ENCODE results near the gene CLEC10A.
"Not testable (repeated sequence)": the region's sequence is repeated elsewhere in the genome, so short reads cannot be mapped to it uniquely, and the experiment has no call there.

DNA sequence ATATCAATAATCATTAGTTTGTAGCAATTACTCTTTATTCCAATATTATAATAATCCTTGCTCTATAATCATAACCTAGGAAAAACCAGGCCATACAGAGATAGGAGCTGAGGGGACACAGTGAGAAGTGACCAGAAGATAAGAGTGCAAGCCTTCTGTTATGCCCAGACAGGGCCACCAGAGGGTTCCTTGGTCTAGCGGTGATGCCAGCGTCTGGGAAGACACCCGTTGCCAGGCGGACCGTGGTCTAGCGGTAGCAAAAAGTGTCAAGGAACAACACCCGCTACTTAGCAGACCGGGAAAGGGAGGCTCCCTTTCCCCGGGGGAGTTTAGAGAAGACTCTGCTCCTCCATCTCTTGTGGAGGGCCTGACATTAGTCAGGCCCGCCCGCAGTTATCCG is 46.3 kb upstream of the CLEC10A start:
- TF ChIP-seq ESRRA (IDR thresholded peaks at IDR 0.05; ENCODE audit: low read length); POLR2AphosphoS2 (IDR thresholded peaks at IDR 0.05; ENCODE audit: low read depth, low read length); RCOR1 (conservative IDR thresholded peaks at IDR 0.05; ENCODE audit: low read depth, low read length); EGR1 (IDR thresholded peaks at IDR 0.05; ENCODE audit: borderline replicate concordance in 1 of 2, low read depth in 2 of 2, low read length in 2 of 2); ZSCAN29 (IDR thresholded peaks at IDR 0.05); SIX5 (IDR thresholded peaks at IDR 0.05; ENCODE audit: low read depth, low read length, severe bottlenecking); EZH2 (IDR thresholded peaks at IDR 0.05; ENCODE audit: borderline replicate concordance, control insufficient read depth, low read depth, low read length); TAF1 (IDR thresholded peaks at IDR 0.05; ENCODE audit: borderline replicate concordance, low read depth, low read length); BHLHE40 (IDR thresholded peaks at IDR 0.05; ENCODE audit: borderline replicate concordance in 1 of 2, low read depth in 2 of 2, low read length in 1 of 2); MXI1 (IDR thresholded peaks at IDR 0.05; ENCODE audit: low read depth, low read length): not testable (repeated sequence)
- TF ChIP-seq, protein P1, sequence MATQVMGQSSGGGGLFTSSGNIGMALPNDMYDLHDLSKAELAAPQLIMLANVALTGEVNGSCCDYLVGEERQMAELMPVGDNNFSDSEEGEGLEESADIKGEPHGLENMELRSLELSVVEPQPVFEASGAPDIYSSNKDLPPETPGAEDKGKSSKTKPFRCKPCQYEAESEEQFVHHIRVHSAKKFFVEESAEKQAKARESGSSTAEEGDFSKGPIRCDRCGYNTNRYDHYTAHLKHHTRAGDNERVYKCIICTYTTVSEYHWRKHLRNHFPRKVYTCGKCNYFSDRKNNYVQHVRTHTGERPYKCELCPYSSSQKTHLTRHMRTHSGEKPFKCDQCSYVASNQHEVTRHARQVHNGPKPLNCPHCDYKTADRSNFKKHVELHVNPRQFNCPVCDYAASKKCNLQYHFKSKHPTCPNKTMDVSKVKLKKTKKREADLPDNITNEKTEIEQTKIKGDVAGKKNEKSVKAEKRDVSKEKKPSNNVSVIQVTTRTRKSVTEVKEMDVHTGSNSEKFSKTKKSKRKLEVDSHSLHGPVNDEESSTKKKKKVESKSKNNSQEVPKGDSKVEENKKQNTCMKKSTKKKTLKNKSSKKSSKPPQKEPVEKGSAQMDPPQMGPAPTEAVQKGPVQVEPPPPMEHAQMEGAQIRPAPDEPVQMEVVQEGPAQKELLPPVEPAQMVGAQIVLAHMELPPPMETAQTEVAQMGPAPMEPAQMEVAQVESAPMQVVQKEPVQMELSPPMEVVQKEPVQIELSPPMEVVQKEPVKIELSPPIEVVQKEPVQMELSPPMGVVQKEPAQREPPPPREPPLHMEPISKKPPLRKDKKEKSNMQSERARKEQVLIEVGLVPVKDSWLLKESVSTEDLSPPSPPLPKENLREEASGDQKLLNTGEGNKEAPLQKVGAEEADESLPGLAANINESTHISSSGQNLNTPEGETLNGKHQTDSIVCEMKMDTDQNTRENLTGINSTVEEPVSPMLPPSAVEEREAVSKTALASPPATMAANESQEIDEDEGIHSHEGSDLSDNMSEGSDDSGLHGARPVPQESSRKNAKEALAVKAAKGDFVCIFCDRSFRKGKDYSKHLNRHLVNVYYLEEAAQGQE (IDR thresholded peaks at IDR 0.05; ENCODE audit: low read depth, low read length): not testable (repeated sequence)
- TF ChIP-seq, protein P2, sequence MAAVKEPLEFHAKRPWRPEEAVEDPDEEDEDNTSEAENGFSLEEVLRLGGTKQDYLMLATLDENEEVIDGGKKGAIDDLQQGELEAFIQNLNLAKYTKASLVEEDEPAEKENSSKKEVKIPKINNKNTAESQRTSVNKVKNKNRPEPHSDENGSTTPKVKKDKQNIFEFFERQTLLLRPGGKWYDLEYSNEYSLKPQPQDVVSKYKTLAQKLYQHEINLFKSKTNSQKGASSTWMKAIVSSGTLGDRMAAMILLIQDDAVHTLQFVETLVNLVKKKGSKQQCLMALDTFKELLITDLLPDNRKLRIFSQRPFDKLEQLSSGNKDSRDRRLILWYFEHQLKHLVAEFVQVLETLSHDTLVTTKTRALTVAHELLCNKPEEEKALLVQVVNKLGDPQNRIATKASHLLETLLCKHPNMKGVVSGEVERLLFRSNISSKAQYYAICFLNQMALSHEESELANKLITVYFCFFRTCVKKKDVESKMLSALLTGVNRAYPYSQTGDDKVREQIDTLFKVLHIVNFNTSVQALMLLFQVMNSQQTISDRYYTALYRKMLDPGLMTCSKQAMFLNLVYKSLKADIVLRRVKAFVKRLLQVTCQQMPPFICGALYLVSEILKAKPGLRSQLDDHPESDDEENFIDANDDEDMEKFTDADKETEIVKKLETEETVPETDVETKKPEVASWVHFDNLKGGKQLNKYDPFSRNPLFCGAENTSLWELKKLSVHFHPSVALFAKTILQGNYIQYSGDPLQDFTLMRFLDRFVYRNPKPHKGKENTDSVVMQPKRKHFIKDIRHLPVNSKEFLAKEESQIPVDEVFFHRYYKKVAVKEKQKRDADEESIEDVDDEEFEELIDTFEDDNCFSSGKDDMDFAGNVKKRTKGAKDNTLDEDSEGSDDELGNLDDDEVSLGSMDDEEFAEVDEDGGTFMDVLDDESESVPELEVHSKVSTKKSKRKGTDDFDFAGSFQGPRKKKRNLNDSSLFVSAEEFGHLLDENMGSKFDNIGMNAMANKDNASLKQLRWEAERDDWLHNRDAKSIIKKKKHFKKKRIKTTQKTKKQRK (IDR thresholded peaks at IDR 0.05; ENCODE audit: low read depth, low read length): not testable (repeated sequence)
